Measurements from ENCODE around the gene MAFB. TPM values are rescaled to one million over a fixed set of nuclear protein-coding genes. Genes with fewer than 3 reads are reported as not detected.

MAFB gene
- total and polyA plus RNA-seq, 4 donors: 9.7 to 12.9 (median 11.4) TPM

DNA sequence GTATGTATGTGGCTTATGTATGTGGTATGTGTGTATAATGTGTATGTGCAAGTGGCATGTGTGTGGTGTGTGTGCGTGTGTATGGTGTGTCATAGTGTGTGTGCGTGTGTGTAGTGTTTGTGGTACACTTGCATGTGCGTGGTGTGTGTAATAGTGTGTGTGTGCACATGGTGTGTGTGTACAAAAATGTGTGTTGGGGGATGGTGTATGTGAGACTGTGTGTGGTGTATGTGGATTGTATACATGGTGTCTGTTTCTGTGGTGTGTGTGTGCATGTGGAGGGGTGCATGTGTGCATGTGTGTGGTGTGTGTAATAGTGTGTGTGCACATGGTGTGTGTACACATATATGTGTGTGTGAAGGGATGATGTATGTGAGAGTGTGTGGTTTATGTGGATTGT is 21.5 kb downstream of the MAFB start:
- Histone ChIP-seq H3K36me3 (ENCODE audit: control insufficient read depth in 4 of 4, insufficient read depth in 3 of 4, low read depth in 1 of 4, low read length in 3 of 4) (no peaks in the 10 kb centered on the region), H3K4me1 (ENCODE audit: control insufficient read depth in 4 of 4, insufficient read depth in 4 of 4, low read length in 3 of 4) (peaks cover 5 to 39% (median 26%) of the 10 kb centered on the region in 4 donors), H3K27me3 (ENCODE audit: control insufficient read depth in 4 of 4, insufficient read depth in 4 of 4, low read length in 3 of 4) (no peaks in the 10 kb centered on the region), H3K4me3 (ENCODE audit: low read depth in 1 of 3, low read length in 3 of 3) (no peak overlapping the region), H3K9ac (ENCODE audit: low read depth in 1 of 2, low read length in 2 of 2) (no peak overlapping the region), H3K9me3 (ENCODE audit: control insufficient read depth in 4 of 4, low read length in 3 of 4) (no peaks in the 10 kb centered on the region), H3K27ac (ENCODE audit: low read depth in 1 of 2, low read length in 2 of 2) (peak overlapping the region in 1 of 2 donors; percentile 68)
- TF ChIP-seq GABPA (IDR thresholded peaks at IDR 0.05 in 1 of 2, conservative IDR thresholded peaks at IDR 0.05 in 1 of 2) (no peak), JUND (IDR thresholded peaks at IDR 0.05) (no peak), SP1 (IDR thresholded peaks at IDR 0.05) (no peak)
- 99% methylated on average over 3 of the region's 3 CpGs for WGBS
- DNase-seq (ENCODE audit: low spot score): no peak

DNA sequence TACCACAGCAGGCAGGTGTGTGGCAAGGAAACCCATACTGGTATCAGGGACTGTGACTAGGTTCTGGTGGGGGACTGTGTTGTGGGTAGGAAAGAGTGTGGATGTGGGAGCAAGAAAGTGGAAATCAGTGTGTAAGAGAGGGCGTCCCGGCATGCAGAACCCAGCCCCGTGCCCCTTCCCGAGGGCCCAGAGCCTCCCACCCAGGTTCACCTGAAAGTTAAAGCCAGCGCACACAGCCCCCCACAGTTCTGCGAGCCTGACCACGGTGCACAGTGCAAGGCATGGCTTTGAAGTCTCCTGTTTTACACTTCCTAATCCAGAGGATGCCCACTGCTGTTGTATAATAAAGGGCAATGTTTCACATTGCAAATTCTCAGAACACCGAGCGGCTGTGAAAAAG is 22.7 kb downstream of the MAFB start:
- no peak overlapping the region for H3K4me3 ChIP-seq (ENCODE audit: low read depth in 1 of 3, low read length in 3 of 3)
- no peaks in the 10 kb centered on the region for H3K9me3 ChIP-seq (ENCODE audit: control insufficient read depth in 4 of 4, low read length in 3 of 4)
- no peaks in the 10 kb centered on the region for H3K36me3 ChIP-seq (ENCODE audit: control insufficient read depth in 4 of 4, insufficient read depth in 3 of 4, low read depth in 1 of 4, low read length in 3 of 4)
- TF ChIP-seq JUND (IDR thresholded peaks at IDR 0.05) (no peak), FOXA1 (IDR thresholded peaks at IDR 0.05) (no peak), HNF4G (IDR thresholded peaks at IDR 0.05) (no peak), GABPA (IDR thresholded peaks at IDR 0.05 in 1 of 2, conservative IDR thresholded peaks at IDR 0.05 in 1 of 2) (no peak), FOXA2 (IDR thresholded peaks at IDR 0.05) (no peak), NR2F2 (IDR thresholded peaks at IDR 0.05) (no peak), RAD21 (IDR thresholded peaks at IDR 0.05) (no peak), RXRA (IDR thresholded peaks at IDR 0.05) (no peak)
- TF ChIP-seq, protein P1, sequence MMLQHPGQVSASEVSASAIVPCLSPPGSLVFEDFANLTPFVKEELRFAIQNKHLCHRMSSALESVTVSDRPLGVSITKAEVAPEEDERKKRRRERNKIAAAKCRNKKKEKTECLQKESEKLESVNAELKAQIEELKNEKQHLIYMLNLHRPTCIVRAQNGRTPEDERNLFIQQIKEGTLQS (IDR thresholded peaks at IDR 0.05): no peak
- TF ChIP-seq, protein P2, sequence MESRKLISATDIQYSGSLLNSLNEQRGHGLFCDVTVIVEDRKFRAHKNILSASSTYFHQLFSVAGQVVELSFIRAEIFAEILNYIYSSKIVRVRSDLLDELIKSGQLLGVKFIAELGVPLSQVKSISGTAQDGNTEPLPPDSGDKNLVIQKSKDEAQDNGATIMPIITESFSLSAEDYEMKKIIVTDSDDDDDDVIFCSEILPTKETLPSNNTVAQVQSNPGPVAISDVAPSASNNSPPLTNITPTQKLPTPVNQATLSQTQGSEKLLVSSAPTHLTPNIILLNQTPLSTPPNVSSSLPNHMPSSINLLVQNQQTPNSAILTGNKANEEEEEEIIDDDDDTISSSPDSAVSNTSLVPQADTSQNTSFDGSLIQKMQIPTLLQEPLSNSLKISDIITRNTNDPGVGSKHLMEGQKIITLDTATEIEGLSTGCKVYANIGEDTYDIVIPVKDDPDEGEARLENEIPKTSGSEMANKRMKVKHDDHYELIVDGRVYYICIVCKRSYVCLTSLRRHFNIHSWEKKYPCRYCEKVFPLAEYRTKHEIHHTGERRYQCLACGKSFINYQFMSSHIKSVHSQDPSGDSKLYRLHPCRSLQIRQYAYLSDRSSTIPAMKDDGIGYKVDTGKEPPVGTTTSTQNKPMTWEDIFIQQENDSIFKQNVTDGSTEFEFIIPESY (IDR thresholded peaks at IDR 0.05): no peak
- no peak overlapping the region for H3K27ac ChIP-seq (ENCODE audit: low read depth in 1 of 2, low read length in 2 of 2)
- H3K9ac ChIP-seq (ENCODE audit: low read depth in 1 of 2, low read length in 2 of 2): peak overlapping the region in 1 of 2 donors; percentile 5
- 89% methylated on average over 9 of the region's 9 CpGs for WGBS
- no peak for DNase-seq (ENCODE audit: low spot score)
- H3K27me3 ChIP-seq (ENCODE audit: control insufficient read depth in 4 of 4, insufficient read depth in 4 of 4, low read length in 3 of 4): no peaks in the 10 kb centered on the region
- peaks cover 5 to 44% (median 30%) of the 10 kb centered on the region in 4 donors for H3K4me1 ChIP-seq (ENCODE audit: control insufficient read depth in 4 of 4, insufficient read depth in 4 of 4, low read length in 3 of 4)

DNA sequence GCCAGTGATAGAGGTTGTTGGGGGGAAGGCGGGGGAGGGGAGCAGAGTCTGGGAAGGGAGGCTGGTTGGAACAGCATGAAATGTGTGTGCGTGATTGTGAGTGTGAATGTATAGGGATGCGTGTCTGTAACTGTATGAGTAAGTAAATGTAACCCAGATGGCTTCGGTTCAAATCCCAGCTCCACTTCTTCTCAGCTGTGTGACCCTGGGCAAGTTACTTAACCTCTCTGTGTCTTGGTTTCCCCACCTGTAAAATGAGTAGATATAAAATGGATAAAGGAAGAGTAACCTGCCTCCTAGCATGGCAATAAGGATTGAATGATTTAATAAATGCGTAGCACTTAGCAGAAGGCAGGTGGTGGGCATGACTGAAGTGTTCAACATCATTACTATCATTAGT is 24.1 kb downstream of the MAFB start:
- DNase-seq (ENCODE audit: low spot score): no peak
- 94% methylated on average over 5 of the region's 5 CpGs for WGBS
- Histone ChIP-seq H3K9me3 (ENCODE audit: control insufficient read depth in 4 of 4, low read length in 3 of 4) (no peaks in the 10 kb centered on the region), H3K9ac (ENCODE audit: low read depth in 1 of 2, low read length in 2 of 2) (no peak overlapping the region), H3K36me3 (ENCODE audit: control insufficient read depth in 4 of 4, insufficient read depth in 3 of 4, low read depth in 1 of 4, low read length in 3 of 4) (no peaks in the 10 kb centered on the region), H3K27ac (ENCODE audit: low read depth in 1 of 2, low read length in 2 of 2) (no peak overlapping the region), H3K27me3 (ENCODE audit: control insufficient read depth in 4 of 4, insufficient read depth in 4 of 4, low read length in 3 of 4) (no peaks in the 10 kb centered on the region), H3K4me1 (ENCODE audit: control insufficient read depth in 4 of 4, insufficient read depth in 4 of 4, low read length in 3 of 4) (peaks cover 5 to 41% (median 29%) of the 10 kb centered on the region in 4 donors), H3K4me3 (ENCODE audit: low read depth in 1 of 3, low read length in 3 of 3) (no peak overlapping the region)
- TF ChIP-seq HNF4G (IDR thresholded peaks at IDR 0.05): no peak
- no peak for TF ChIP-seq YY1 (IDR thresholded peaks at IDR 0.05)
- TF ChIP-seq RAD21 (IDR thresholded peaks at IDR 0.05): no peak
- TF ChIP-seq SP1 (IDR thresholded peaks at IDR 0.05): no peak
- no peak for TF ChIP-seq EGR1 (IDR thresholded peaks at IDR 0.05; ENCODE audit: low read depth in 2 of 2)
- no peak for TF ChIP-seq FOXA2 (IDR thresholded peaks at IDR 0.05)
- TF ChIP-seq, protein P3, sequence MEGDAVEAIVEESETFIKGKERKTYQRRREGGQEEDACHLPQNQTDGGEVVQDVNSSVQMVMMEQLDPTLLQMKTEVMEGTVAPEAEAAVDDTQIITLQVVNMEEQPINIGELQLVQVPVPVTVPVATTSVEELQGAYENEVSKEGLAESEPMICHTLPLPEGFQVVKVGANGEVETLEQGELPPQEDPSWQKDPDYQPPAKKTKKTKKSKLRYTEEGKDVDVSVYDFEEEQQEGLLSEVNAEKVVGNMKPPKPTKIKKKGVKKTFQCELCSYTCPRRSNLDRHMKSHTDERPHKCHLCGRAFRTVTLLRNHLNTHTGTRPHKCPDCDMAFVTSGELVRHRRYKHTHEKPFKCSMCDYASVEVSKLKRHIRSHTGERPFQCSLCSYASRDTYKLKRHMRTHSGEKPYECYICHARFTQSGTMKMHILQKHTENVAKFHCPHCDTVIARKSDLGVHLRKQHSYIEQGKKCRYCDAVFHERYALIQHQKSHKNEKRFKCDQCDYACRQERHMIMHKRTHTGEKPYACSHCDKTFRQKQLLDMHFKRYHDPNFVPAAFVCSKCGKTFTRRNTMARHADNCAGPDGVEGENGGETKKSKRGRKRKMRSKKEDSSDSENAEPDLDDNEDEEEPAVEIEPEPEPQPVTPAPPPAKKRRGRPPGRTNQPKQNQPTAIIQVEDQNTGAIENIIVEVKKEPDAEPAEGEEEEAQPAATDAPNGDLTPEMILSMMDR (IDR thresholded peaks at IDR 0.05; ENCODE audit: low read depth, low read length, missing input control): no peak
- TF ChIP-seq, protein P2 (IDR thresholded peaks at IDR 0.05): no peak
- TF ChIP-seq TAF1 (conservative IDR thresholded peaks at IDR 0.05): no peak
- no peak for TF ChIP-seq JUND (IDR thresholded peaks at IDR 0.05)
- TF ChIP-seq FOXA1 (IDR thresholded peaks at IDR 0.05): no peak
- TF ChIP-seq, protein P4, sequence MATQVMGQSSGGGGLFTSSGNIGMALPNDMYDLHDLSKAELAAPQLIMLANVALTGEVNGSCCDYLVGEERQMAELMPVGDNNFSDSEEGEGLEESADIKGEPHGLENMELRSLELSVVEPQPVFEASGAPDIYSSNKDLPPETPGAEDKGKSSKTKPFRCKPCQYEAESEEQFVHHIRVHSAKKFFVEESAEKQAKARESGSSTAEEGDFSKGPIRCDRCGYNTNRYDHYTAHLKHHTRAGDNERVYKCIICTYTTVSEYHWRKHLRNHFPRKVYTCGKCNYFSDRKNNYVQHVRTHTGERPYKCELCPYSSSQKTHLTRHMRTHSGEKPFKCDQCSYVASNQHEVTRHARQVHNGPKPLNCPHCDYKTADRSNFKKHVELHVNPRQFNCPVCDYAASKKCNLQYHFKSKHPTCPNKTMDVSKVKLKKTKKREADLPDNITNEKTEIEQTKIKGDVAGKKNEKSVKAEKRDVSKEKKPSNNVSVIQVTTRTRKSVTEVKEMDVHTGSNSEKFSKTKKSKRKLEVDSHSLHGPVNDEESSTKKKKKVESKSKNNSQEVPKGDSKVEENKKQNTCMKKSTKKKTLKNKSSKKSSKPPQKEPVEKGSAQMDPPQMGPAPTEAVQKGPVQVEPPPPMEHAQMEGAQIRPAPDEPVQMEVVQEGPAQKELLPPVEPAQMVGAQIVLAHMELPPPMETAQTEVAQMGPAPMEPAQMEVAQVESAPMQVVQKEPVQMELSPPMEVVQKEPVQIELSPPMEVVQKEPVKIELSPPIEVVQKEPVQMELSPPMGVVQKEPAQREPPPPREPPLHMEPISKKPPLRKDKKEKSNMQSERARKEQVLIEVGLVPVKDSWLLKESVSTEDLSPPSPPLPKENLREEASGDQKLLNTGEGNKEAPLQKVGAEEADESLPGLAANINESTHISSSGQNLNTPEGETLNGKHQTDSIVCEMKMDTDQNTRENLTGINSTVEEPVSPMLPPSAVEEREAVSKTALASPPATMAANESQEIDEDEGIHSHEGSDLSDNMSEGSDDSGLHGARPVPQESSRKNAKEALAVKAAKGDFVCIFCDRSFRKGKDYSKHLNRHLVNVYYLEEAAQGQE (IDR thresholded peaks at IDR 0.05): no peak
- TF ChIP-seq HNF4A (conservative IDR thresholded peaks at IDR 0.05): no peak
- TF ChIP-seq, protein P5, sequence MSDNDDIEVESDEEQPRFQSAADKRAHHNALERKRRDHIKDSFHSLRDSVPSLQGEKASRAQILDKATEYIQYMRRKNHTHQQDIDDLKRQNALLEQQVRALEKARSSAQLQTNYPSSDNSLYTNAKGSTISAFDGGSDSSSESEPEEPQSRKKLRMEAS (IDR thresholded peaks at IDR 0.05): no peak
- TF ChIP-seq NR2F2 (IDR thresholded peaks at IDR 0.05): no peak
- TF ChIP-seq, protein P1 (IDR thresholded peaks at IDR 0.05): no peak

Measured in liver (tissue), 9 donors.